BJ (cell line): Measurements from ENCODE around the gene CFAP141. TPM values are rescaled to one million over a fixed set of nuclear protein-coding genes. Genes with fewer than 3 reads are reported as not detected.

ENCODE experiments used
- CTCF ChIA-PET: fragments of 350-600 bp; formaldehyde crosslinking; extraction: SDS; loops from one replicate; lab custom pipeline; 2021; ENCODE audit warnings: antibody characterized with exemption, inconsistent platforms; lab: Yijun Ruan, JAX
- POLR2A ChIA-PET: fragments of 300-600 bp; sonication (Branson Sonifier 250); formaldehyde crosslinking; extraction: SDS; loops from one replicate; lab custom pipeline; 2021; ENCODE audit warnings: antibody characterized with exemption; lab: Charles Lee
- DNase-seq: peaks from one replicate; pipeline ENCODE4 v3.0.0-alpha.2; 2011; ENCODE audit warnings: low read depth
- H3K27me3 ChIP-seq: 2 replicates; pipeline ENCODE4 v1.6.0; 2011; ENCODE audit warnings: low read length; ENCODE audit not compliant: control insufficient read depth, insufficient read depth
- H3K36me3 ChIP-seq: 2 replicates; pipeline ENCODE4 v1.5.1; 2011; ENCODE audit warnings: low read length; ENCODE audit not compliant: control insufficient read depth, insufficient read depth
- H3K4me3 ChIP-seq: 2 replicates; pipeline ENCODE4 v1.5.1; 2011; ENCODE audit warnings: low read depth, mild to moderate bottlenecking, control low read depth, low read length
- polyA plus RNA-seq: library from polyadenylated mRNA; depleted of rRNA; stranded (reverse); fragments of >200 nt; gene quantifications from 2 replicates; pipeline ENCODE4 v1.2.3, GENCODE V29; 2011
- TF ChIP-seq, protein P1 (sequence below): IDR thresholded peaks from 2 replicates; pipeline ENCODE4 v1.5.1; 2011; ENCODE audit warnings: low read depth, mild to moderate bottlenecking, control low read depth, inconsistent platforms, low read length, moderate library complexity; ENCODE audit not compliant: insufficient read depth

Gene CFAP141
- polyA plus RNA-seq, 1 experiment: not detected

GRCh38 chr1:154171880-154172279 is 34.3 kb downstream of the CFAP141 start:
- POLR2A ChIA-PET: no interaction called here
- H3K27me3 ChIP-seq: no peaks in the 10 kb centered on the region
- H3K36me3 ChIP-seq: peaks cover 40% of the 10 kb centered on the region
- CTCF ChIA-PET: no interaction called here
- no peak for DNase-seq
- H3K4me3 ChIP-seq: no peak overlapping the region
- TF ChIP-seq, protein P1, sequence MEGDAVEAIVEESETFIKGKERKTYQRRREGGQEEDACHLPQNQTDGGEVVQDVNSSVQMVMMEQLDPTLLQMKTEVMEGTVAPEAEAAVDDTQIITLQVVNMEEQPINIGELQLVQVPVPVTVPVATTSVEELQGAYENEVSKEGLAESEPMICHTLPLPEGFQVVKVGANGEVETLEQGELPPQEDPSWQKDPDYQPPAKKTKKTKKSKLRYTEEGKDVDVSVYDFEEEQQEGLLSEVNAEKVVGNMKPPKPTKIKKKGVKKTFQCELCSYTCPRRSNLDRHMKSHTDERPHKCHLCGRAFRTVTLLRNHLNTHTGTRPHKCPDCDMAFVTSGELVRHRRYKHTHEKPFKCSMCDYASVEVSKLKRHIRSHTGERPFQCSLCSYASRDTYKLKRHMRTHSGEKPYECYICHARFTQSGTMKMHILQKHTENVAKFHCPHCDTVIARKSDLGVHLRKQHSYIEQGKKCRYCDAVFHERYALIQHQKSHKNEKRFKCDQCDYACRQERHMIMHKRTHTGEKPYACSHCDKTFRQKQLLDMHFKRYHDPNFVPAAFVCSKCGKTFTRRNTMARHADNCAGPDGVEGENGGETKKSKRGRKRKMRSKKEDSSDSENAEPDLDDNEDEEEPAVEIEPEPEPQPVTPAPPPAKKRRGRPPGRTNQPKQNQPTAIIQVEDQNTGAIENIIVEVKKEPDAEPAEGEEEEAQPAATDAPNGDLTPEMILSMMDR: no peak

DNA sequence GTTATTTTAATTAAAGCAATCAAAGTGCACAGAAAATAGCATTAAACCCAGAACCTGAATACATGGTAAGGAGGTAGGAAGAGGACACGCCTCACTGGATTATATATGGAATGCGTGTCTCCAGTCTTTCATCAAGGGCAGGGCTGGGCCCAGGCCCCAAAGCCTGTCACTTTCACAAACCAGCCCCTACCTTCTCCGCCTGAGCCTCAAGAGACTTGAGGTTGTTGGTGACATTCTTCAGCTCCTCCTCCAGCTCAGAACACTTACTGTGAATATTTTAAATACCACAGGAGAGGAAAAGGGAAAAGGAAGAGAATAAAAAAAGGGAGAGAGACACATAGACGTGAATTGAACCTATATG is 34.9 kb downstream of the CFAP141 start:
- no peak overlapping the region for H3K4me3 ChIP-seq
- peaks cover 43% of the 10 kb centered on the region for H3K36me3 ChIP-seq
- ChIA-PET CTCF (no interaction called here), POLR2A (no interaction called here)
- no peaks in the 10 kb centered on the region for H3K27me3 ChIP-seq
- no peak for DNase-seq
- TF ChIP-seq, protein P1: no peak

DNA sequence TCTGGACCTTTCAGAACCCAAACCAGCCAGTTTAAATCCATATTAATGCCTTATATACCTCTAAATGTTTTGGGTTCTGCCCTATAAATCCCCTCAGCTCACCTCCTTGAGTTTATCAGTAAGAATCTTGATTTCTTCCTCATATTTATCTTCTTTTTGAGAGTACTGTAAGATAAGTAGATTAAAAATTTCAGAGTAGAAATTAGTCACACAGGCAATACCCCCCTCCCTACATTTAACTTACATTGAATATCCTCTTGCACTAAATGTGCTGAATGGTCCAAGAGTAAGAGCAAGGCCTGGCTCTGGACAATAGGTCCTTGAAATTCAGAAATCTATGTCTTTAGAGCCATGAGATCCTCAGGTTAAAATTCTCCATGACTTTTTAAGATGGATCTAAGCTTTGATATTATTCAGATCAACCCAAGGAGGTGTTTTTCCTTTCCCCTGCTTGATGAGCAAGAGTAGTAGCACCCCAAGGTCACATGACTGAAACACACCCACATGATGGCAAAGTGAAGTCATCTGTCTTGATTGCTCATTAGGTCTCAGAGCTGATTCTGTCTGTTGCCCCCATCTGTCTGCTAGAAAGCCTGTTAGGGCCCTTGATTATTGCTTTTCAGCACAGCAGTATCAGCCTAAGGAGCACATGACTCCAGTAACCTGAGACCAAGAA is 35.4 kb downstream of the CFAP141 start:
- CTCF ChIA-PET: no interaction called here
- TF ChIP-seq, protein P1: no peak
- no peaks in the 10 kb centered on the region for H3K27me3 ChIP-seq
- peaks cover 43% of the 10 kb centered on the region for H3K36me3 ChIP-seq
- H3K4me3 ChIP-seq: no peak overlapping the region
- no peak for DNase-seq
- POLR2A ChIA-PET: no interaction called here

DNA sequence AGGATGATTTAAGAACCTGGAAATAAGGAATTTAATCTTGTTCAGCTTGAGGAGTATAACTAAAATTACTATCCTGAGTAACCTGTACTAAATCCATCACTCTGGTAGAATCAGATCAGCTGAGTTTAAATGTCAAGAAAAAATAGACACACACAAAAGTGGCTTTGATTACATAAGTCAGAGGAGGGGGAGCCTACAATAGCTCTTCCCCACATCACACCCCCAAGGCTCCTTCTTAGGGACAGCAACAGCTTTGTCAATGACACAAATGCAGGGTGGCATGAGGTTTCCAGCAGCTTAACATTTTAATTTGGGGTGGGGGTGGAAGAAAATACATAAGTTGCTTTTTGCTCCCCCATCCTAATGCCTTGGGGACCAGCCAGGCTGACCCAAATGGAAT is 38.7 kb downstream of the CFAP141 start:
- Histone ChIP-seq H3K4me3 (no peak overlapping the region), H3K36me3 (peaks cover 45% of the 10 kb centered on the region), H3K27me3 (no peaks in the 10 kb centered on the region)
- TF ChIP-seq, protein P1: no peak
- ChIA-PET POLR2A (no interaction called here), CTCF (interaction anchor here (2.2 kb wide), 1 partner anchor 11 kb away, joined by 6 read pairs; no protein-coding TSS in a partner anchor)
- no peak for DNase-seq

DNA sequence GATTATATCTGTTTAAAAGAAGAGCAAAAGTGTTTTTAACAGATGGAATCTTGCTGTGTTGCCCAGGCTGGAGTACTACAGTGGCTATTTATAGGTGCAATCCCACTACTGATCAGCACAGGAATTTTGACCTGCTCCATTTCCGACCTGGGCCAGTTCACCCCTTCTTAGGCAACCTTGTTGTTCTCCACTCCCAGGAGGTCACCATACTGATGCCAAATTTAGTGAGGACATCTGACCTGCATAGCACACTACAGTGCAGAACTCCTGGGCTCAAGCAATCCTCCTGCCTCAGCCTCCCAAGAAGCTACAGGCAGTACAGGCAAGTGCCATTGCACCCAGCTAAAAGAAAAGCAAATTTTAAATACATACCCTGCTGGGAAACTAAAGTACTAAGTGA is 39.9 kb downstream of the CFAP141 start:
- H3K4me3 ChIP-seq: no peak overlapping the region
- TF ChIP-seq, protein P1: no peak
- POLR2A ChIA-PET: interaction anchor here (0.7 kb wide), 1 partner anchor 696 kb away, joined by 5 read pairs; no protein-coding TSS in a partner anchor
- H3K27me3 ChIP-seq: no peaks in the 10 kb centered on the region
- peaks cover 36% of the 10 kb centered on the region for H3K36me3 ChIP-seq
- no peak for DNase-seq
- CTCF ChIA-PET: interaction anchor here (0.6 to 2.2 kb wide), 2 partner anchors 10 to 416 kb away, joined by 3 to 6 read pairs; no protein-coding TSS in a partner anchor
